HG02678 (cell line): ENCODE data around the gene EVX1.

Source experiments
- ATAC-seq: cut with Tn5 transposase; IDR thresholded peaks from one replicate; pipeline ENCODE4 v1.9.1; 2021; ENCODE audit warnings: mild to moderate bottlenecking, moderate library complexity; ENCODE audit not compliant: unreplicated experiment

Gene EVX1

GRCh38 chr7:27224983-27225934, 17.3 kb upstream of the EVX1 start:
- no peak for ATAC-seq

GRCh38 chr7:27229448-27229847, 13.2 kb upstream of the EVX1 start:
- ATAC-seq = no peak

GRCh38 chr7:27235387-27236311, 7.0 kb upstream of the EVX1 start:
- ATAC-seq = no peak

GRCh38 chr7:27237735-27238334, 4.8 kb upstream of the EVX1 start:
- ATAC-seq = no peak

- ATAC-seq = no peak
Observed at GRCh38 chr7:27238979-27239386, 3.6 kb upstream of the EVX1 start.

GRCh38 chr7:27239387-27240014, 3.1 kb upstream of the EVX1 start:
- no peak for ATAC-seq

- no peak for ATAC-seq
Observed at GRCh38 chr7:27240015-27240731, 2.4 kb upstream of the EVX1 start.

GRCh38 chr7:27241189-27242056, 1.2 kb upstream of the EVX1 start:
- ATAC-seq = no peak

GRCh38 chr7:27242154-27242553, 448 bp upstream of the EVX1 start:
- ATAC-seq = no peak

- ATAC-seq = no peak
Observed at GRCh38 chr7:27243340-27244163, 950 bp downstream of the EVX1 start.

GRCh38 chr7:27244488-27245123, 2.0 kb downstream of the EVX1 start:
- ATAC-seq = no peak

GRCh38 chr7:27245124-27245797, 2.7 kb downstream of the EVX1 start:
- ATAC-seq = no peak

- no peak for ATAC-seq
Observed at GRCh38 chr7:27245798-27246691, 3.4 kb downstream of the EVX1 start.

- no peak for ATAC-seq
Observed at GRCh38 chr7:27247000-27247399, 4.4 kb downstream of the EVX1 start.

- no peak for ATAC-seq
Observed at GRCh38 chr7:27247452-27248426, 5.1 kb downstream of the EVX1 start.
